WTC11 (cell line): Measurements from ENCODE around the gene PIP4K2A.

Experiments
- CBFB ChIP-seq: sonication (generic); formaldehyde crosslinking; IDR thresholded peaks from 2 replicates; pipeline ENCODE4 v1.8.1; 2022; ENCODE audit warnings: mild to moderate bottlenecking, low read depth, missing genetic modification reagents
- CTCF ChIP-seq: fragments of 200-600 bp; IDR thresholded peaks from 2 replicates; pipeline ENCODE4 v1.8.0; 2022; ENCODE audit warnings: antibody characterized with exemption
- IRF1 ChIP-seq: sonication (generic); formaldehyde crosslinking; IDR thresholded peaks from 2 replicates; pipeline ENCODE4 v1.8.0; 2023; ENCODE audit warnings: missing genetic modification reagents
- MAX ChIP-seq: sonication (generic); formaldehyde crosslinking; IDR thresholded peaks from 2 replicates; pipeline ENCODE4 v1.8.0; 2022; ENCODE audit warnings: mild to moderate bottlenecking, missing genetic modification reagents
- MLX ChIP-seq: sonication (generic); formaldehyde crosslinking; IDR thresholded peaks from 2 replicates; pipeline ENCODE4 v1.8.1; 2023; ENCODE audit warnings: mild to moderate bottlenecking, missing genetic modification reagents, moderate library complexity
- RELA ChIP-seq: sonication (generic); formaldehyde crosslinking; IDR thresholded peaks from 2 replicates; pipeline ENCODE4 v1.8.1; 2022; ENCODE audit warnings: missing genetic modification reagents, mild to moderate bottlenecking, borderline replicate concordance
- TEAD1 ChIP-seq: sonication (generic); formaldehyde crosslinking; IDR thresholded peaks from 2 replicates; pipeline ENCODE4 v1.8.0; 2022; ENCODE audit warnings: mild to moderate bottlenecking, missing genetic modification reagents
- TP53 ChIP-seq: sonication (generic); formaldehyde crosslinking; IDR thresholded peaks from 2 replicates; pipeline ENCODE4 v1.8.1; 2023; ENCODE audit warnings: mild to moderate bottlenecking, missing genetic modification reagents
- ZNF232 ChIP-seq: sonication (generic); formaldehyde crosslinking; IDR thresholded peaks from 2 replicates; pipeline ENCODE4 v1.8.0; 2022; ENCODE audit warnings: mild to moderate bottlenecking, missing genetic modification reagents

- TF ChIP-seq MAX (CRISPR knock-in tag), result no peak
- TF ChIP-seq MLX (CRISPR knock-in tag), result no peak
- no peak for TF ChIP-seq RELA (CRISPR knock-in tag)
- no peak for TF ChIP-seq CTCF
- TF ChIP-seq TEAD1, result no peak
- TF ChIP-seq TP53 (CRISPR knock-in tag), result no peak
- TF ChIP-seq CBFB (CRISPR knock-in tag), result no peak
- TF ChIP-seq ZNF232 (CRISPR knock-in tag), result no peak
- no peak for TF ChIP-seq IRF1
Observed at GRCh38 chr10:22673091-22673392, 41.3 kb downstream of the PIP4K2A start.
